Smooth muscle cell (in vitro differentiated cells): ENCODE results near the gene CCDC43. TPM values are rescaled to one million over a fixed set of nuclear protein-coding genes. Genes with fewer than 3 reads are reported as not detected.
A peak's percentile ranks its signal among the peaks of the same experiment; 100 is the strongest.
"Not testable (repeated sequence)": the region's sequence is repeated elsewhere in the genome, so short reads cannot be mapped to it uniquely, and the experiment has no call there.

Experiments
- DNase-seq: peaks from one replicate; lab custom pipeline; 2025; ENCODE audit not compliant: unreplicated experiment; lab: John Stamatoyannopoulos, UW
- H2AFZ ChIP-seq: fragments of 200-600 bp; sonication (generic); 2 replicates; pipeline ENCODE4 v1.6.0; 2016; ENCODE audit warnings: antibody characterized with exemption, low read depth, mild to moderate bottlenecking
- H3F3A ChIP-seq: fragments of 200-600 bp; sonication (generic); 2 replicates; pipeline ENCODE4 v1.6.0; 2017; ENCODE audit warnings: antibody characterized with exemption, low read depth
- H3K27ac ChIP-seq: fragments of 200-600 bp; sonication (generic); 2 replicates; pipeline ENCODE4 v1.5.1; 2016; ENCODE audit warnings: low read depth, mild to moderate bottlenecking
- H3K27me3 ChIP-seq: fragments of 200-600 bp; sonication (generic); 2 replicates; pipeline ENCODE4 v1.6.1; 2016; ENCODE audit warnings: low read depth, mild to moderate bottlenecking
- H3K36me3 ChIP-seq: fragments of 200-600 bp; sonication (generic); 2 replicates; pipeline ENCODE4 v1.5.1; 2016; ENCODE audit warnings: low read depth
- H3K4me1 ChIP-seq: fragments of 200-600 bp; sonication (generic); 2 replicates; pipeline ENCODE4 v1.5.1; 2016; ENCODE audit warnings: low read depth
- H3K4me2 ChIP-seq: fragments of 200-600 bp; sonication (generic); 2 replicates; pipeline ENCODE4 v1.6.0; 2016; ENCODE audit warnings: mild to moderate bottlenecking
- H3K4me3 ChIP-seq: fragments of 200-600 bp; sonication (generic); 2 replicates; pipeline ENCODE4 v1.5.1; 2016; ENCODE audit warnings: mild to moderate bottlenecking
- H3K79me2 ChIP-seq: fragments of 200-600 bp; sonication (generic); 2 replicates; pipeline ENCODE4 v1.6.0; 2016; ENCODE audit warnings: low read depth, mild to moderate bottlenecking
- H3K9ac ChIP-seq: fragments of 200-600 bp; sonication (generic); 2 replicates; pipeline ENCODE4 v1.6.0; 2016; ENCODE audit warnings: low read depth
- H3K9me3 ChIP-seq: fragments of 200-600 bp; sonication (generic); replicated peaks from 2 replicates; pipeline ENCODE4 v1.5.1; 2016; ENCODE audit warnings: low read depth
- H4K20me1 ChIP-seq: fragments of 200-600 bp; sonication (generic); 2 replicates; pipeline ENCODE4 v1.6.0; 2016; ENCODE audit warnings: low read depth
- WGBS: methylation state at CpG from one replicate; pipeline ENCODE4 v1.1.7; 2016; ENCODE audit warnings: low lambda C conversion rate; 5-methylcytosine and 5-hydroxymethylcytosine counted together
- polyA plus RNA-seq: library from polyadenylated mRNA; unstranded; fragments of >200 nt; fragmentation: Nextera tagmentation; extraction: Ambion mirVana; gene quantifications from 2 replicates; pipeline ENCODE4 v1.2.1, GENCODE V29; 2016
- total RNA-seq: library from RNA; depleted of rRNA; stranded (reverse); fragments of >200 nt; gene quantifications from 2 replicates; pipeline ENCODE4 v1.2.3, GENCODE V29; 2014
- TF ChIP-seq, protein P1 (sequence below): fragments of 200-600 bp; sonication (generic); IDR thresholded peaks from 2 replicates; pipeline ENCODE4 v1.5.1; 2017; ENCODE audit warnings: borderline replicate concordance, mild to moderate bottlenecking, antibody characterized with exemption; ENCODE audit not compliant: insufficient read depth, poor library complexity, severe bottlenecking

The CCDC43 gene
- total and polyA plus RNA-seq, 2 experiments from 2014 or later, result 19.3 to 26.9 TPM

DNA sequence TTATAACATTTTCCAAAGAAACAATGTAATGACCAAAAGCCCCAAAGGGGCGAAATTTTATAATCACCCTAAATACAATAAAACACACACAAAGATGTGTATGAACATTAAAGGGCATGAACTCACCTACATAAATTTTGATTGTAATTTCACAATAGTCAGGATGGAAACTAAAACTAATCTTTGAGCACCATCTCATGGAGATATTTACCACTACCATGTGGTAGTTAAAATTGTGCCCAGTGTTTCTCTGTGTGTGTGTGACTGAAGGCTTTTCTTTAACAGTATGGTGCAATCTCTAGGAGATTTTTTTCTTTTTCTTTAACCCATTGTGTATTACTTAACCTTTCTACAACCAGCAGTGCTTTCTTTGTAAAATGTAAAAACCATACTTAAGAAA is 53.0 kb downstream of the CCDC43 start:
- Histone ChIP-seq H3K79me2 (no peaks in the 10 kb centered on the region), H3F3A (no peaks in the 10 kb centered on the region), H3K4me3 (no peak overlapping the region), H3K4me2 (no peak overlapping the region), H3K9me3 (no peaks in the 10 kb centered on the region), H3K9ac (no peak overlapping the region), H3K27me3 (no peaks in the 10 kb centered on the region), H2AFZ (no peak overlapping the region), H3K27ac (no peak overlapping the region), H3K4me1 (no peaks in the 10 kb centered on the region), H4K20me1 (no peaks in the 10 kb centered on the region), H3K36me3 (no peaks in the 10 kb centered on the region)
- TF ChIP-seq, protein P1, sequence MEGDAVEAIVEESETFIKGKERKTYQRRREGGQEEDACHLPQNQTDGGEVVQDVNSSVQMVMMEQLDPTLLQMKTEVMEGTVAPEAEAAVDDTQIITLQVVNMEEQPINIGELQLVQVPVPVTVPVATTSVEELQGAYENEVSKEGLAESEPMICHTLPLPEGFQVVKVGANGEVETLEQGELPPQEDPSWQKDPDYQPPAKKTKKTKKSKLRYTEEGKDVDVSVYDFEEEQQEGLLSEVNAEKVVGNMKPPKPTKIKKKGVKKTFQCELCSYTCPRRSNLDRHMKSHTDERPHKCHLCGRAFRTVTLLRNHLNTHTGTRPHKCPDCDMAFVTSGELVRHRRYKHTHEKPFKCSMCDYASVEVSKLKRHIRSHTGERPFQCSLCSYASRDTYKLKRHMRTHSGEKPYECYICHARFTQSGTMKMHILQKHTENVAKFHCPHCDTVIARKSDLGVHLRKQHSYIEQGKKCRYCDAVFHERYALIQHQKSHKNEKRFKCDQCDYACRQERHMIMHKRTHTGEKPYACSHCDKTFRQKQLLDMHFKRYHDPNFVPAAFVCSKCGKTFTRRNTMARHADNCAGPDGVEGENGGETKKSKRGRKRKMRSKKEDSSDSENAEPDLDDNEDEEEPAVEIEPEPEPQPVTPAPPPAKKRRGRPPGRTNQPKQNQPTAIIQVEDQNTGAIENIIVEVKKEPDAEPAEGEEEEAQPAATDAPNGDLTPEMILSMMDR, result peak; percentile 72
- no peak for DNase-seq
- WGBS, result 68% methylated on average over 1 of the region's 1 CpG

DNA sequence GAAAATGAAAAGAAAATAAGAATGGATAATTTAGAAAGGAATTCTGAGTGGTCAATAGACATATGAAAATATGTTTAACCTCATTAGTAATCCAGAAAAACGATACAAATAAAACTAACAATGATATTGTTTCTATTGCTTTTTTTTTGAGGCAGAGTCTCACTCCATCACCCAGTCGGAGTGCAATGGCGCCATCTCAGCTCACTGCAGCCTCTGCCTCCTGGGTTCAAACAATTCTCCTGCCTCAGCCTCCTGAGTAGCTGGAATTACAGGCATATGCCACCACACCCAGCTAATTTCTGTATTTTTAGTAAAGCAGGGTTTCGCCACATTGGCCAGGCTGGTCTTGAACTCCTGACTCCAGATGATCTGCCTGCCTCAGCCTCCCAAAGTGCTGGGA is 55.2 kb downstream of the CCDC43 start:
- H3K4me1 ChIP-seq, H3K27me3 ChIP-seq, DNase-seq, H3K9me3 ChIP-seq, H4K20me1 ChIP-seq, H3K79me2 ChIP-seq, H3K36me3 ChIP-seq, H3K27ac ChIP-seq, H3K4me3 ChIP-seq, H3K9ac ChIP-seq, H3K4me2 ChIP-seq, H3F3A ChIP-seq, H2AFZ ChIP-seq: not testable (repeated sequence)
- WGBS, result 62% methylated on average over 4 of the region's 4 CpGs

DNA sequence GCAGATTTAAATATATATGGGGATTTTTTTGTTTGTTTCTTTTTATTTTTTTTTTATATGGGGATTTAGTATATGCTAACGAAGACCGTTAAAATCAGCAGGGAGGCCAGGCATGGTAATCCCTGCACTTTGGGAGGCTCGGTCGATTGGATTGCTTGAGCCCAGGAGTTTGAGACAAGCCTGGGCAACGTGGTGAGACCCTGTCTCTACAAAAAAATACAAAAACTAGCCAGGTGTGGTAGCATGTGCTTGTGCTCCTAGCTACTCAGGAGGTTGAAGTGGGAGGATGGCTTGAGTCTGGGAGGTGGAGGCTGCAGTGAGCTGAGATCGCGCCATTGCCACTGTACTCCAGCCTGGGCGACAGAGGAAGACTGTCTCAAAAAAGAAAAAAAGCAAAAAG is 55.6 kb downstream of the CCDC43 start:
- Histone ChIP-seq H2AFZ (no peak overlapping the region), H3K4me3 (no peak overlapping the region), H3K9me3 (no peaks in the 10 kb centered on the region), H3K4me2 (no peak overlapping the region), H4K20me1 (no peaks in the 10 kb centered on the region), H3K9ac (no peak overlapping the region), H3K79me2 (no peaks in the 10 kb centered on the region), H3K27ac (no peak overlapping the region), H3K27me3 (no peaks in the 10 kb centered on the region), H3K36me3 (no peaks in the 10 kb centered on the region), H3K4me1 (peaks cover under 1% of the 10 kb centered on the region), H3F3A (no peaks in the 10 kb centered on the region)
- DNase-seq, result no peak
- TF ChIP-seq, protein P1, result no peak
- WGBS, result 80% methylated on average over 8 of the region's 8 CpGs

DNA sequence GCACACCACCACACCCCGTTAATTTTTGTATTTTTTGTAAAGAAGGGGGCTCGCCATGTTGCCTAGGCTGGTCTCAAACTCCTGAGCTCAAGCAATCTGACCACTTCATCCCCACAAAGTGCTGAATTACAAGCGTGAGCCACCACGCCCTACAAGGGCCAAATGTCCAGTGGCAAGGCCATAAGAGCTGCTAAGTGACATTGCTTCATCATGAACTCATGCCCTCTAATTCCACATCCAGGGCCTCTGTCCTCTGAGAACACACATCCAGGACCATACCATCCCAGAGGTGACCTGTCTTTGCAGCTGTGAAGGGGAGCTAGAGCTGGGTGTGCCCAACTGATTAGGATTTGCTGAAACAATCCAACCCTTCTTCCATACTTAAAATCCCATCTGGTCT is 58.9 kb downstream of the CCDC43 start:
- Histone ChIP-seq H3K9me3 (no peaks in the 10 kb centered on the region), H3K4me3 (no peak overlapping the region), H4K20me1 (no peaks in the 10 kb centered on the region), H3K27ac (no peak overlapping the region), H2AFZ (no peak overlapping the region), H3K36me3 (no peaks in the 10 kb centered on the region), H3K4me1 (peaks cover 18% of the 10 kb centered on the region), H3K27me3 (no peaks in the 10 kb centered on the region), H3K79me2 (no peaks in the 10 kb centered on the region), H3K4me2 (no peak overlapping the region), H3K9ac (no peak overlapping the region), H3F3A (no peaks in the 10 kb centered on the region)
- WGBS, result 94% methylated on average over 4 of the region's 4 CpGs
- TF ChIP-seq, protein P1, result no peak
- DNase-seq, result no peak
